Epithelial cell of proximal tubule (primary cell): ENCODE measurements around the gene NFIA. TPM values are rescaled to one million over a fixed set of nuclear protein-coding genes. Genes with fewer than 3 reads are reported as not detected.

ENCODE experiments used
- DNase-seq: peaks from one replicate; pipeline ENCODE4 v3.0.0-alpha.2; 2011; ENCODE audit warnings: low read depth
- H3K4me3 ChIP-seq: 2 replicates; pipeline ENCODE4 v1.5.1; 2011; ENCODE audit warnings: low read depth, mild to moderate bottlenecking, low read length
- CTCF ChIP-seq: conservative IDR thresholded peaks from 2 replicates; pipeline ENCODE4 v1.5.1; 2012; ENCODE audit warnings: low read depth, mild to moderate bottlenecking, low read length
- total RNA-seq: library from RNA; depleted of rRNA; stranded (reverse); fragments of >200 nt; gene quantifications from 2 replicates; pipeline ENCODE4 v1.2.3, GENCODE V29; 2015

The NFIA gene
- total RNA-seq, 1 donor from 2014 or later, result 1.6 TPM

GRCh38 chr1:61498342-61498741, 416.0 kb downstream of the NFIA start:
- no peak for DNase-seq
- no peak overlapping the region for H3K4me3 ChIP-seq
- TF ChIP-seq CTCF, result no peak

- no peak for TF ChIP-seq CTCF
- DNase-seq, result no peak
- no peak overlapping the region for H3K4me3 ChIP-seq
Observed at GRCh38 chr1:61501971-61502916, 419.9 kb downstream of the NFIA start.

GRCh38 chr1:61504305-61504704, 421.9 kb downstream of the NFIA start:
- H3K4me3 ChIP-seq, result no peak overlapping the region
- TF ChIP-seq CTCF, result no peak
- DNase-seq, result no peak

- no peak for DNase-seq
- TF ChIP-seq CTCF, result no peak
- H3K4me3 ChIP-seq, result no peak overlapping the region
Observed at GRCh38 chr1:61504852-61505390, 422.6 kb downstream of the NFIA start.

GRCh38 chr1:61506236-61506635, 423.9 kb downstream of the NFIA start:
- no peak overlapping the region for H3K4me3 ChIP-seq
- no peak for DNase-seq
- TF ChIP-seq CTCF, result no peak

- TF ChIP-seq CTCF, result no peak
- H3K4me3 ChIP-seq, result no peak overlapping the region
- DNase-seq, result no peak
Observed at GRCh38 chr1:61506944-61507500, 424.7 kb downstream of the NFIA start.
